ENCODE measurements around the gene SBNO2.

GRCh38 chr19:1070576-1070930 lies 103.5 kb downstream of the SBNO2 start:
- TF ChIP-seq ISL1 (CRISPR knock-in tag; IDR thresholded peaks at IDR 0.05) (no peak), ESRRG (CRISPR knock-in tag; IDR thresholded peaks at IDR 0.05) (no peak)
- TF ChIP-seq, protein P1, sequence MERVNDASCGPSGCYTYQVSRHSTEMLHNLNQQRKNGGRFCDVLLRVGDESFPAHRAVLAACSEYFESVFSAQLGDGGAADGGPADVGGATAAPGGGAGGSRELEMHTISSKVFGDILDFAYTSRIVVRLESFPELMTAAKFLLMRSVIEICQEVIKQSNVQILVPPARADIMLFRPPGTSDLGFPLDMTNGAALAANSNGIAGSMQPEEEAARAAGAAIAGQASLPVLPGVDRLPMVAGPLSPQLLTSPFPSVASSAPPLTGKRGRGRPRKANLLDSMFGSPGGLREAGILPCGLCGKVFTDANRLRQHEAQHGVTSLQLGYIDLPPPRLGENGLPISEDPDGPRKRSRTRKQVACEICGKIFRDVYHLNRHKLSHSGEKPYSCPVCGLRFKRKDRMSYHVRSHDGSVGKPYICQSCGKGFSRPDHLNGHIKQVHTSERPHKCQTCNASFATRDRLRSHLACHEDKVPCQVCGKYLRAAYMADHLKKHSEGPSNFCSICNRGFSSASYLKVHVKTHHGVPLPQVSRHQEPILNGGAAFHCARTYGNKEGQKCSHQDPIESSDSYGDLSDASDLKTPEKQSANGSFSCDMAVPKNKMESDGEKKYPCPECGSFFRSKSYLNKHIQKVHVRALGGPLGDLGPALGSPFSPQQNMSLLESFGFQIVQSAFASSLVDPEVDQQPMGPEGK (CRISPR knock-in tag; IDR thresholded peaks at IDR 0.05; ENCODE audit: borderline replicate concordance) = no peak
